ENCODE results near the gene PAPPA2.

GRCh38 chr1:176541663-176542062 is 78.7 kb downstream of the PAPPA2 start:
- TF ChIP-seq CTCF (IDR thresholded peaks at IDR 0.05) (no peak), POLR2AphosphoS5 (IDR thresholded peaks at IDR 0.05) (no peak)
